GM12878 (cell line): ENCODE data around the gene CPNE6. TPM values are rescaled to one million over a fixed set of nuclear protein-coding genes. Genes with fewer than 3 reads are reported as not detected.

ENCODE experiments used
- ATAC-seq: fragments of 200-7000 bp; cut with Tn5 transposase; 3 replicates; pipeline ENCODE4 v1.9.1; 2020; ENCODE audit warnings: mild to moderate bottlenecking, moderate library complexity
- BruUV-seq: library from RNA; stranded (reverse); fragments of 400-500 nt; replicated peaks from 2 replicates; lab custom pipeline; 2021; lab: Mats Ljungman, UMichigan
- CTCF ChIA-PET: fragments of 300-600 bp; sonication (Branson Sonifier 250); formaldehyde crosslinking; extraction: SDS; loops from one replicate; lab custom pipeline; 2021; ENCODE audit warnings: inconsistent platforms; lab: Yijun Ruan, JAX
- POLR2A ChIA-PET: fragments of 350-600 bp; formaldehyde crosslinking; extraction: SDS; loops from one replicate; lab custom pipeline; 2021; ENCODE audit warnings: inconsistent platforms; lab: Charles Lee
- RAD21 ChIA-PET: fragments of 300-600 bp; sonication (Branson Sonifier 250); formaldehyde crosslinking; loops from one replicate; lab custom pipeline; 2023; ENCODE audit warnings: antibody characterized with exemption; ENCODE audit not compliant: unreplicated experiment; lab: Charles Lee
- SMC1A ChIA-PET: fragments of 300-600 bp; sonication (Branson Sonifier 250); formaldehyde crosslinking; loops from one replicate; lab custom pipeline; 2023; ENCODE audit not compliant: unreplicated experiment, uncharacterized antibody; lab: Charles Lee
- DNase-seq: peaks from one replicate; pipeline ENCODE4 v3.0.0-alpha.2; 2011; ENCODE audit warnings: low read depth, low spot score
- FAIRE-seq: peaks from 3 replicates; lab custom pipeline; 2011; peaks lifted over from hg19 to GRCh38; lab: Jason Lieb, UNC
- H2AFZ ChIP-seq: 2 replicates; pipeline ENCODE4 v1.6.0; 2011; ENCODE audit warnings: low read depth, low read length, control low read depth; ENCODE audit not compliant: control insufficient read depth
- H3K27ac ChIP-seq: 2 replicates; pipeline ENCODE4 v1.5.1; 2011; ENCODE audit warnings: control low read depth; ENCODE audit not compliant: control insufficient read depth, insufficient read depth
- H3K27me3 ChIP-seq, 2 experiments: replicated peaks in 1 of 2; 2 replicates each; pipeline versions ENCODE4 v1.6.0 to v1.6.1; 2011; ENCODE audit warnings: low read length in 1 of 2; ENCODE audit not compliant: control insufficient read depth in 2 of 2, insufficient read depth in 2 of 2
- H3K36me3 ChIP-seq, 2 experiments: 2 replicates each; pipeline ENCODE4 v1.5.1; 2011; ENCODE audit warnings: low read length in 1 of 2; ENCODE audit not compliant: control insufficient read depth in 2 of 2, insufficient read depth in 2 of 2
- H3K4me1 ChIP-seq: 2 replicates; pipeline ENCODE4 v1.6.1; 2011; ENCODE audit warnings: mild to moderate bottlenecking, low read length, moderate library complexity, mixed read lengths; ENCODE audit not compliant: control insufficient read depth, insufficient read depth
- H3K4me2 ChIP-seq: 2 replicates; pipeline ENCODE4 v1.6.0; 2011; ENCODE audit warnings: control low read depth; ENCODE audit not compliant: control insufficient read depth, insufficient read depth
- H3K4me3 ChIP-seq: fragments of 200-600 bp; sonication (generic); 2 replicates; pipeline ENCODE4 v1.5.1; 2016
- H3K79me2 ChIP-seq: 2 replicates; pipeline ENCODE4 v1.6.0; 2011; ENCODE audit warnings: low read length; ENCODE audit not compliant: control insufficient read depth, insufficient read depth
- H3K9ac ChIP-seq: 2 replicates; pipeline ENCODE4 v1.8.0; 2011; ENCODE audit warnings: low read length, control low read depth, mixed read lengths; ENCODE audit not compliant: control insufficient read depth, insufficient read depth
- H3K9me3 ChIP-seq: replicated peaks from 3 replicates; pipeline ENCODE4 v1.5.1; 2011; ENCODE audit warnings: mild to moderate bottlenecking, low read length; ENCODE audit not compliant: control insufficient read depth, insufficient read depth
- H4K20me1 ChIP-seq: 2 replicates; pipeline ENCODE4 v1.6.0; 2011; ENCODE audit not compliant: control insufficient read depth, insufficient read depth
- BHLHE40 ChIP-seq, 2 experiments: fragments of 450-650 bp in 1 of 2; IDR thresholded peaks; 2 replicates each; pipeline ENCODE4 v1.6.1; 2011 to 2017; ENCODE audit warnings: low read depth in 2 of 2, borderline replicate concordance in 1 of 2, improper control_type of control experiment in 1 of 2, low read length in 1 of 2, mild to moderate bottlenecking in 1 of 2
- BRCA1 ChIP-seq: IDR thresholded peaks from 2 replicates; pipeline ENCODE4 v1.6.1; 2011; ENCODE audit warnings: low read depth, low read length, improper control_type of control experiment
- CREM ChIP-seq: IDR thresholded peaks from 2 replicates; pipeline ENCODE4 v1.6.1; 2014; ENCODE audit warnings: antibody characterized with exemption, low read depth
- MYB ChIP-seq: fragments of 150-350 bp; IDR thresholded peaks from 2 replicates; pipeline ENCODE4 v1.6.1; 2014; ENCODE audit warnings: mild to moderate bottlenecking, low read depth, low read length, borderline replicate concordance
- NBN ChIP-seq: fragments of 450-650 bp; IDR thresholded peaks from 2 replicates; pipeline ENCODE4 v1.6.1; 2016
- NFYA ChIP-seq: IDR thresholded peaks from 2 replicates; pipeline ENCODE4 v1.6.1; 2011; ENCODE audit warnings: low read depth, mild to moderate bottlenecking, low read length, improper control_type of control experiment, borderline replicate concordance
- NR2C1 ChIP-seq: fragments of 450-650 bp; IDR thresholded peaks from 2 replicates; pipeline ENCODE4 v1.6.1; 2017; ENCODE audit warnings: antibody characterized with exemption, mild to moderate bottlenecking, moderate library complexity
- POLR2A ChIP-seq: IDR thresholded peaks from 2 replicates; pipeline ENCODE4 v1.6.1; 2011; ENCODE audit warnings: low read depth, mild to moderate bottlenecking, low read length
- RB1 ChIP-seq: fragments of 450-650 bp; formaldehyde crosslinking; IDR thresholded peaks from 2 replicates; pipeline ENCODE4 v1.6.1; 2017; ENCODE audit warnings: mild to moderate bottlenecking, borderline replicate concordance
- RFX5 ChIP-seq: IDR thresholded peaks from 2 replicates; pipeline ENCODE4 v1.6.1; 2011; ENCODE audit warnings: low read depth, low read length, improper control_type of control experiment
- SMAD5 ChIP-seq: IDR thresholded peaks from 2 replicates; pipeline ENCODE4 v1.6.1; 2016; ENCODE audit warnings: antibody characterized with exemption, low read depth
- SP1 ChIP-seq: IDR thresholded peaks from one replicate; pipeline ENCODE4 v1.6.1; 2011; ENCODE audit warnings: low read depth, low read length
- SREBF2 ChIP-seq: IDR thresholded peaks from 2 replicates; pipeline ENCODE4 v1.6.1; 2012; ENCODE audit warnings: mild to moderate bottlenecking, low read length
- TAF1 ChIP-seq: IDR thresholded peaks from 2 replicates; pipeline ENCODE4 v1.6.1; 2011; ENCODE audit warnings: mild to moderate bottlenecking, low read depth, low read length, borderline replicate concordance
- TBL1XR1 ChIP-seq: IDR thresholded peaks from 2 replicates; pipeline ENCODE4 v1.6.1; 2012; ENCODE audit warnings: low read depth, low read length, improper control_type of control experiment
- TCF12 ChIP-seq: IDR thresholded peaks from 2 replicates; pipeline ENCODE4 v1.6.1; 2011; ENCODE audit warnings: low read depth, mild to moderate bottlenecking, low read length
- ZNF384 ChIP-seq: IDR thresholded peaks from 2 replicates; pipeline ENCODE4 v1.6.1; 2012; ENCODE audit warnings: low read depth, mild to moderate bottlenecking, low read length, improper control_type of control experiment, borderline replicate concordance
- WGBS: methylation state at CpG from one replicate; pipeline ENCODE4 v1.1.6; 2016; ENCODE audit warnings: low lambda C conversion rate; ENCODE audit not compliant: insufficient replicate concordance, insufficient coverage; ENCODE audit errors: missing lambda C conversion rate; 5-methylcytosine and 5-hydroxymethylcytosine counted together
- in situ Hi-C: fragments of 300-500 bp; cut with MboI; formaldehyde crosslinking; loops from 9 replicates; pipeline ENCODE4 v1.14.3; 2018; ENCODE audit warnings: mixed read lengths
- intact Hi-C: fragments of 100-400 bp; cut with micrococcal nuclease; formaldehyde crosslinking; loops from one replicate; pipeline ENCODE4 v1.14.2; 2022; ENCODE audit not compliant: unreplicated experiment
- polyA plus RNA-seq, 11 experiments: library from polyadenylated mRNA; depleted of rRNA in 4 of 11; unstranded in 6 of 11; stranded (reverse) in 5 of 11; fragments of >200 nt; fragmentation: Nextera tagmentation in 4 of 11; fragmentation: Illumina TruSeq in 1 of 11; extraction: Ambion mirVana in 4 of 11; extraction: Trizol in 1 of 11; gene quantifications; 1 replicate in 1 of 11; 2 replicates in 10 of 11; pipeline versions ENCODE4 v1.2.1 to v1.2.3, GENCODE V29; 2011 to 2016; ENCODE audit warnings: inconsistent platforms in 2 of 11, missing spikeins in 2 of 11, low read depth in 1 of 11
- total RNA-seq, 4 experiments: library from RNA; depleted of rRNA in 3 of 4; stranded (reverse); fragments of >200 nt in 3 of 4; fragmentation: Illumina TruSeq in 1 of 4; extraction: Trizol in 1 of 4; gene quantifications; 2 replicates each; pipeline versions ENCODE4 v1.2.1 to v1.2.3, GENCODE V29; 2013 to 2021
- TF ChIP-seq, protein P1 (sequence below): fragments of 450-650 bp; IDR thresholded peaks from 2 replicates; pipeline ENCODE4 v1.6.1; 2014; ENCODE audit warnings: mild to moderate bottlenecking
- TF ChIP-seq, protein P2 (sequence below): fragments of 450-650 bp; IDR thresholded peaks from 2 replicates; pipeline ENCODE4 v1.6.1; 2017; ENCODE audit warnings: mild to moderate bottlenecking, moderate library complexity

CPNE6 gene
- total and polyA plus RNA-seq, 10 of the 15 experiments (the other 5 are each of a cell fraction or from before 2014, with no cell fraction given) = 0.06 to 0.43 (median 0.18) TPM; not detected in 3

- SMC1A ChIA-PET = interaction anchor here (0.9 to 5.2 kb wide), 4 partner anchors 9 to 79 kb away, joined by 3 to 51 read pairs (median 6); partner anchors contain the start of gene PCK2
- Histone ChIP-seq H3K9ac (no peak overlapping the region), H3K27me3 (no peaks in the 10 kb centered on the region), H3K4me1 (peaks cover 13% of the 10 kb centered on the region), H2AFZ (no peak overlapping the region), H3K27ac (no peak overlapping the region), H3K79me2 (no peaks in the 10 kb centered on the region), H3K4me3 (no peak overlapping the region), H3K4me2 (no peak overlapping the region), H3K36me3 (no peaks in the 10 kb centered on the region), H3K9me3 (no peaks in the 10 kb centered on the region), H4K20me1 (no peaks in the 10 kb centered on the region)
- CTCF ChIA-PET = interaction anchor here (0.6 to 4.9 kb wide), 9 partner anchors 8 to 469 kb away, joined by 3 to 71 read pairs (median 3); partner anchors contain the start of genes CIDEB, PCK2 and PSME2
- in situ Hi-C loops (no loop called here), intact Hi-C loops (no loop called here)
- POLR2A ChIA-PET = interaction anchor here (1.3 to 4.2 kb wide), 5 partner anchors 12 to 64 kb away, joined by 3 to 33 read pairs (median 6); partner anchors contain the start of genes CARMIL3, PCK2, PSME1 and PSME2
- DNase-seq (no peak), FAIRE-seq (no peak), ATAC-seq (no peak)
- RAD21 ChIA-PET = interaction anchor here (1.3 to 4.6 kb wide), 6 partner anchors 10 to 78 kb away, joined by 3 to 39 read pairs (median 14); partner anchors contain the start of genes DCAF11, IRF9, NRL and PCK2
- no TSS peak for BruUV-seq
- TF ChIP-seq TBL1XR1 (no peak), SMAD5 (no peak), RFX5 (no peak), MYB (no peak), ZNF384 (no peak), NBN (no peak), RB1 (no peak), BHLHE40 (IDR thresholded peaks at IDR 0.05; ENCODE audit: borderline replicate concordance in 1 of 2, low read depth in 2 of 2, low read length in 1 of 2) (no peak), POLR2A (no peak), SP1 (no peak), BRCA1 (no peak), SREBF2 (no peak), TAF1 (no peak), NFYA (no peak), TCF12 (no peak), CREM (no peak), NR2C1 (no peak)
- TF ChIP-seq, protein P1, sequence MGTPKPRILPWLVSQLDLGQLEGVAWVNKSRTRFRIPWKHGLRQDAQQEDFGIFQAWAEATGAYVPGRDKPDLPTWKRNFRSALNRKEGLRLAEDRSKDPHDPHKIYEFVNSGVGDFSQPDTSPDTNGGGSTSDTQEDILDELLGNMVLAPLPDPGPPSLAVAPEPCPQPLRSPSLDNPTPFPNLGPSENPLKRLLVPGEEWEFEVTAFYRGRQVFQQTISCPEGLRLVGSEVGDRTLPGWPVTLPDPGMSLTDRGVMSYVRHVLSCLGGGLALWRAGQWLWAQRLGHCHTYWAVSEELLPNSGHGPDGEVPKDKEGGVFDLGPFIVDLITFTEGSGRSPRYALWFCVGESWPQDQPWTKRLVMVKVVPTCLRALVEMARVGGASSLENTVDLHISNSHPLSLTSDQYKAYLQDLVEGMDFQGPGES = no peak
- TF ChIP-seq, protein P2, sequence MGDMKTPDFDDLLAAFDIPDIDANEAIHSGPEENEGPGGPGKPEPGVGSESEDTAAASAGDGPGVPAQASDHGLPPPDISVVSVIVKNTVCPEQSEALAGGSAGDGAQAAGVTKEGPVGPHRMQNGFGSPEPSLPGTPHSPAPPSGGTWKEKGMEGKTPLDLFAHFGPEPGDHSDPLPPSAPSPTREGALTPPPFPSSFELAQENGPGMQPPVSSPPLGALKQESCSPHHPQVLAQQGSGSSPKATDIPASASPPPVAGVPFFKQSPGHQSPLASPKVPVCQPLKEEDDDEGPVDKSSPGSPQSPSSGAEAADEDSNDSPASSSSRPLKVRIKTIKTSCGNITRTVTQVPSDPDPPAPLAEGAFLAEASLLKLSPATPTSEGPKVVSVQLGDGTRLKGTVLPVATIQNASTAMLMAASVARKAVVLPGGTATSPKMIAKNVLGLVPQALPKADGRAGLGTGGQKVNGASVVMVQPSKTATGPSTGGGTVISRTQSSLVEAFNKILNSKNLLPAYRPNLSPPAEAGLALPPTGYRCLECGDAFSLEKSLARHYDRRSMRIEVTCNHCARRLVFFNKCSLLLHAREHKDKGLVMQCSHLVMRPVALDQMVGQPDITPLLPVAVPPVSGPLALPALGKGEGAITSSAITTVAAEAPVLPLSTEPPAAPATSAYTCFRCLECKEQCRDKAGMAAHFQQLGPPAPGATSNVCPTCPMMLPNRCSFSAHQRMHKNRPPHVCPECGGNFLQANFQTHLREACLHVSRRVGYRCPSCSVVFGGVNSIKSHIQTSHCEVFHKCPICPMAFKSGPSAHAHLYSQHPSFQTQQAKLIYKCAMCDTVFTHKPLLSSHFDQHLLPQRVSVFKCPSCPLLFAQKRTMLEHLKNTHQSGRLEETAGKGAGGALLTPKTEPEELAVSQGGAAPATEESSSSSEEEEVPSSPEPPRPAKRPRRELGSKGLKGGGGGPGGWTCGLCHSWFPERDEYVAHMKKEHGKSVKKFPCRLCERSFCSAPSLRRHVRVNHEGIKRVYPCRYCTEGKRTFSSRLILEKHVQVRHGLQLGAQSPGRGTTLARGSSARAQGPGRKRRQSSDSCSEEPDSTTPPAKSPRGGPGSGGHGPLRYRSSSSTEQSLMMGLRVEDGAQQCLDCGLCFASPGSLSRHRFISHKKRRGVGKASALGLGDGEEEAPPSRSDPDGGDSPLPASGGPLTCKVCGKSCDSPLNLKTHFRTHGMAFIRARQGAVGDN = no peak
- 52% methylated on average over 5 of the region's 5 CpGs for WGBS
These were observed 11.2 kb downstream of the CPNE6 start for GRCh38 chr14:24082411-24083080.
